Smooth muscle cell (in vitro differentiated cells): ENCODE results near the gene PSPN. TPM values are rescaled to one million over a fixed set of nuclear protein-coding genes. Genes with fewer than 3 reads are reported as not detected.
A peak's percentile ranks its signal among the peaks of the same experiment; 100 is the strongest.
"Not testable (repeated sequence)": the region's sequence is repeated elsewhere in the genome, so short reads cannot be mapped to it uniquely, and the experiment has no call there.

Source experiments
- DNase-seq: peaks from one replicate; lab custom pipeline; 2025; ENCODE audit not compliant: unreplicated experiment; lab: John Stamatoyannopoulos, UW
- H2AFZ ChIP-seq: fragments of 200-600 bp; sonication (generic); 2 replicates; pipeline ENCODE4 v1.6.0; 2016; ENCODE audit warnings: antibody characterized with exemption, low read depth, mild to moderate bottlenecking
- H3F3A ChIP-seq: fragments of 200-600 bp; sonication (generic); 2 replicates; pipeline ENCODE4 v1.6.0; 2017; ENCODE audit warnings: antibody characterized with exemption, low read depth
- H3K27ac ChIP-seq: fragments of 200-600 bp; sonication (generic); 2 replicates; pipeline ENCODE4 v1.5.1; 2016; ENCODE audit warnings: low read depth, mild to moderate bottlenecking
- H3K27me3 ChIP-seq: fragments of 200-600 bp; sonication (generic); 2 replicates; pipeline ENCODE4 v1.6.1; 2016; ENCODE audit warnings: low read depth, mild to moderate bottlenecking
- H3K36me3 ChIP-seq: fragments of 200-600 bp; sonication (generic); 2 replicates; pipeline ENCODE4 v1.5.1; 2016; ENCODE audit warnings: low read depth
- H3K4me1 ChIP-seq: fragments of 200-600 bp; sonication (generic); 2 replicates; pipeline ENCODE4 v1.5.1; 2016; ENCODE audit warnings: low read depth
- H3K4me2 ChIP-seq: fragments of 200-600 bp; sonication (generic); 2 replicates; pipeline ENCODE4 v1.6.0; 2016; ENCODE audit warnings: mild to moderate bottlenecking
- H3K4me3 ChIP-seq: fragments of 200-600 bp; sonication (generic); 2 replicates; pipeline ENCODE4 v1.5.1; 2016; ENCODE audit warnings: mild to moderate bottlenecking
- H3K79me2 ChIP-seq: fragments of 200-600 bp; sonication (generic); 2 replicates; pipeline ENCODE4 v1.6.0; 2016; ENCODE audit warnings: low read depth, mild to moderate bottlenecking
- H3K9ac ChIP-seq: fragments of 200-600 bp; sonication (generic); 2 replicates; pipeline ENCODE4 v1.6.0; 2016; ENCODE audit warnings: low read depth
- H3K9me3 ChIP-seq: fragments of 200-600 bp; sonication (generic); replicated peaks from 2 replicates; pipeline ENCODE4 v1.5.1; 2016; ENCODE audit warnings: low read depth
- H4K20me1 ChIP-seq: fragments of 200-600 bp; sonication (generic); 2 replicates; pipeline ENCODE4 v1.6.0; 2016; ENCODE audit warnings: low read depth
- WGBS: methylation state at CpG from one replicate; pipeline ENCODE4 v1.1.7; 2016; ENCODE audit warnings: low lambda C conversion rate; 5-methylcytosine and 5-hydroxymethylcytosine counted together
- polyA plus RNA-seq: library from polyadenylated mRNA; unstranded; fragments of >200 nt; fragmentation: Nextera tagmentation; extraction: Ambion mirVana; gene quantifications from 2 replicates; pipeline ENCODE4 v1.2.1, GENCODE V29; 2016
- total RNA-seq: library from RNA; depleted of rRNA; stranded (reverse); fragments of >200 nt; gene quantifications from 2 replicates; pipeline ENCODE4 v1.2.3, GENCODE V29; 2014
- TF ChIP-seq, protein P1 (sequence below): fragments of 200-600 bp; sonication (generic); IDR thresholded peaks from 2 replicates; pipeline ENCODE4 v1.5.1; 2017; ENCODE audit warnings: borderline replicate concordance, mild to moderate bottlenecking, antibody characterized with exemption; ENCODE audit not compliant: insufficient read depth, poor library complexity, severe bottlenecking

PSPN gene
- total and polyA plus RNA-seq, 2 experiments from 2014 or later, result 0.67 to 2.0 TPM

DNA sequence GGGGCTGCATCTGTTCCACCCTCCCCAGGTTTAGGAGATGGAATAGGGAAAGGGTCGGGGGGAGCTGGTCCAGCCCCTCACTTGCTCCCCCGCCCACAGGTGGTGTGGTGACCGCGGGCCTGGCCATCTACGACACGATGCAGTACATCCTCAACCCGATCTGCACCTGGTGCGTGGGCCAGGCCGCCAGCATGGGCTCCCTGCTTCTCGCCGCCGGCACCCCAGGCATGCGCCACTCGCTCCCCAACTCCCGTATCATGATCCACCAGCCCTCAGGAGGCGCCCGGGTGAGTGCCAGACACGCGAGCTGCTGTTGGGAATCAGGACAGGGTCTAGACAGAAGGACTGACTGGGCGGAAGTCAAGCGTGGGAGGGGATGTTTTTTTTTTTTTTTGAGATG, 11.4 kb downstream of the PSPN start:
- H3K4me3 ChIP-seq, result no peak overlapping the region
- H3K4me2 ChIP-seq, result no peak overlapping the region
- TF ChIP-seq, protein P1, sequence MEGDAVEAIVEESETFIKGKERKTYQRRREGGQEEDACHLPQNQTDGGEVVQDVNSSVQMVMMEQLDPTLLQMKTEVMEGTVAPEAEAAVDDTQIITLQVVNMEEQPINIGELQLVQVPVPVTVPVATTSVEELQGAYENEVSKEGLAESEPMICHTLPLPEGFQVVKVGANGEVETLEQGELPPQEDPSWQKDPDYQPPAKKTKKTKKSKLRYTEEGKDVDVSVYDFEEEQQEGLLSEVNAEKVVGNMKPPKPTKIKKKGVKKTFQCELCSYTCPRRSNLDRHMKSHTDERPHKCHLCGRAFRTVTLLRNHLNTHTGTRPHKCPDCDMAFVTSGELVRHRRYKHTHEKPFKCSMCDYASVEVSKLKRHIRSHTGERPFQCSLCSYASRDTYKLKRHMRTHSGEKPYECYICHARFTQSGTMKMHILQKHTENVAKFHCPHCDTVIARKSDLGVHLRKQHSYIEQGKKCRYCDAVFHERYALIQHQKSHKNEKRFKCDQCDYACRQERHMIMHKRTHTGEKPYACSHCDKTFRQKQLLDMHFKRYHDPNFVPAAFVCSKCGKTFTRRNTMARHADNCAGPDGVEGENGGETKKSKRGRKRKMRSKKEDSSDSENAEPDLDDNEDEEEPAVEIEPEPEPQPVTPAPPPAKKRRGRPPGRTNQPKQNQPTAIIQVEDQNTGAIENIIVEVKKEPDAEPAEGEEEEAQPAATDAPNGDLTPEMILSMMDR, result no peak
- no peaks in the 10 kb centered on the region for H3K36me3 ChIP-seq
- H3K9me3 ChIP-seq, result no peaks in the 10 kb centered on the region
- DNase-seq, result no peak
- no peak overlapping the region for H2AFZ ChIP-seq
- no peaks in the 10 kb centered on the region for H3K27me3 ChIP-seq
- WGBS, result 97% methylated on average over 21 of the region's 21 CpGs
- H3F3A ChIP-seq, result no peaks in the 10 kb centered on the region
- peaks cover 12% of the 10 kb centered on the region for H3K79me2 ChIP-seq
- H4K20me1 ChIP-seq, result no peaks in the 10 kb centered on the region
- H3K27ac ChIP-seq, result no peak overlapping the region
- no peak overlapping the region for H3K9ac ChIP-seq
- peaks cover 5% of the 10 kb centered on the region for H3K4me1 ChIP-seq

DNA sequence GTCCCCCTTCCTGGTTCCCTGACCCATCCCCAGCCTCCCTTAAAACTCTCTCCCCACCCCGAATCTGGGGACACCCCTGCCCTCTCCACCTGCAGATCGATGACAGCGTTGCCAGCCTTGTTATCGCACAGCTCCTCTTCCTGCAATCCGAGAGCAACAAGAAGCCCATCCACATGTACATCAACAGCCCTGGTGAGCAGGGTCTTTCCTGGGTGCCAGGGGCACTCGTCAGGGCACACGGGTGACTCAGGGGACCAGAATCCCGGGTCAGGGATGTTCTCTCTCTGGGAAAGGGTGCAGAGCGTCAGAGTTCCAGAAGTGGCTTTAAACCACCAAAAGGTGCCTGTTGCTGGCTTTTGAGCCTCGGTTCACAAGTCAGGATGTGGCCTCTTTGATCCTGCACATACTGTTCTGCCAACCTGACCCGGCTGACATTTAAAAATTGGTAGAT, 13.4 kb downstream of the PSPN start:
- H3K79me2 ChIP-seq, result peaks cover 12% of the 10 kb centered on the region
- peak overlapping the region; percentile 91 for H3K4me2 ChIP-seq
- H3K27me3 ChIP-seq, result no peaks in the 10 kb centered on the region
- H3K4me3 ChIP-seq, result peak overlapping the region; percentile 81
- TF ChIP-seq, protein P1, result no peak
- H3K36me3 ChIP-seq, result no peaks in the 10 kb centered on the region
- peaks cover 5% of the 10 kb centered on the region for H3K4me1 ChIP-seq
- no peaks in the 10 kb centered on the region for H3K9me3 ChIP-seq
- peak overlapping the region; percentile 92 for H2AFZ ChIP-seq
- peak overlapping the region; percentile 49 for H3K27ac ChIP-seq
- 57% methylated on average over 11 of the region's 11 CpGs for WGBS
- H4K20me1 ChIP-seq, result no peaks in the 10 kb centered on the region
- no peak for DNase-seq
- peak overlapping the region; percentile 56 for H3K9ac ChIP-seq
- no peaks in the 10 kb centered on the region for H3F3A ChIP-seq

DNA sequence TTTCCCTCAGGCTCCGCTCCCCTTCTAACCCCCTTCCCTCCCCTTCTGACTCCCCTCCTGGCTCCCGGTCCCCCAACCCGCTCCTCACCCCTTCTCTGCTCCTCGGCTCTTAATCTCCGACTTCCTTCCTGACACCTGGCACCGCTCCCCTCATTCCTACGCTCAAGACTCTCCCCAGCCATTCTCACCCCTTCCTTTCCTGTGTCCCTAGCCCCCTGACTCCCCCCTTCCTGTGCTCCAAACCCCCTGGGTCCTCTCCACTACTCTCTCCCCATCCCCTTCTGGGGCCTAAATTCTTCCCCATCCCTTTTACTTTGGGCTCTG, 13.7 kb downstream of the PSPN start:
- TF ChIP-seq, protein P1, result no peak
- H3K9me3 ChIP-seq, result no peaks in the 10 kb centered on the region

DNA sequence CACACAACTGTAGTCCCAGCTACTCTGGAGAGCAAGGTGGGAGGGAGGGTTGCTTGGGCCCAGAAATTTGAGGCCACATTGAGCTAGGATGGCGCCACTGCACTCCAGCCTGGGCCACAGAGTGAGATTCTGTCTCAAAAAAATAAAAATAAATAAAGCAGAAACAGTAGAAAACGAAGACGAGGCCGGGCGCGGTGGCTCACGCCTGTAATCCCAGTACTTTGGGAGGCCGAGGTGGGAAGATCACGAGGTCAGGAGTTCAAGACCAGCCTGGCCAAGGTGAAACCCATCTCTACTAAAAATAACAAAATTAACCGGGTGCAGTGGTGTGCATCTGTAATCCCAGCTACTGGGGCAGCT, 14.9 kb downstream of the PSPN start:
- peak overlapping the region; percentile 92 for H2AFZ ChIP-seq
- not testable (repeated sequence) for H3K36me3 ChIP-seq, DNase-seq, H3K27me3 ChIP-seq, H3K27ac ChIP-seq, H3K9me3 ChIP-seq, H3F3A ChIP-seq, H3K4me1 ChIP-seq, H4K20me1 ChIP-seq
- peak overlapping the region; percentile 81 for H3K4me3 ChIP-seq
- peak overlapping the region; percentile 91 for H3K4me2 ChIP-seq
- peak overlapping the region; percentile 56 for H3K9ac ChIP-seq
- 94% methylated on average over 10 of the region's 10 CpGs for WGBS
- peaks cover 12% of the 10 kb centered on the region for H3K79me2 ChIP-seq

More for the DNA sequence above, 13.7 kb downstream of the PSPN start:
- Histone ChIP-seq H3K4me2 (peak overlapping the region; percentile 91), H3K27ac (peak overlapping the region; percentile 49), H4K20me1 (no peaks in the 10 kb centered on the region), H3K36me3 (no peaks in the 10 kb centered on the region), H2AFZ (peak overlapping the region; percentile 92), H3K4me1 (peaks cover 5% of the 10 kb centered on the region), H3K79me2 (peaks cover 12% of the 10 kb centered on the region), H3K9ac (peak overlapping the region; percentile 56), H3F3A (no peaks in the 10 kb centered on the region), H3K4me3 (peak overlapping the region; percentile 81), H3K27me3 (no peaks in the 10 kb centered on the region)
- no peak for DNase-seq
- WGBS, result no CpG with 5 or more reads among the region's 7 CpGs

DNA sequence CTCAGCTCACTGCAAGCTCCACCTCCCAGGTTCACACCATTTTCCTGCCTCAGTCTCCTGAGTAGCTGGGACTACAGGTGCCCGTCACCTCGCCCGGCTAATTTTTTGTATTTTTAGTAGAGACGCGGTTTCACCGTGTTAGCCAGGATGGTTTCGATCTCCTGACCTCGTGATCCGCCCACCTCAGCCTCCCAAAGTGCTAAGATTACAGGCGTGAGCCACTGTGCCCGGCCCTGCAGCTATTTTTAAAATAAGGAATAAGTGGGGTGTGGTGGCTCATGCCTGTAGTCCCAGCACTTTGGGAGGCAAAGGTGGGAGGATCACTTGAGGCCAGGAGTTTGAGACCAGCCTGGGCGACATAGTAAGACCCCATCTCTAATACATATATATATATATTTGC, 15.3 kb downstream of the PSPN start:
- H4K20me1 ChIP-seq, H3K36me3 ChIP-seq, H3K9ac ChIP-seq, H3K4me1 ChIP-seq, H3K4me3 ChIP-seq, H3K4me2 ChIP-seq, H3F3A ChIP-seq, DNase-seq, H2AFZ ChIP-seq, H3K27me3 ChIP-seq, H3K27ac ChIP-seq, H3K9me3 ChIP-seq: not testable (repeated sequence)
- WGBS, result 97% methylated on average over 12 of the region's 12 CpGs
- peaks cover 12% of the 10 kb centered on the region for H3K79me2 ChIP-seq
